ENCODE results near the gene SMC1B.

The SMC1B gene

DNA sequence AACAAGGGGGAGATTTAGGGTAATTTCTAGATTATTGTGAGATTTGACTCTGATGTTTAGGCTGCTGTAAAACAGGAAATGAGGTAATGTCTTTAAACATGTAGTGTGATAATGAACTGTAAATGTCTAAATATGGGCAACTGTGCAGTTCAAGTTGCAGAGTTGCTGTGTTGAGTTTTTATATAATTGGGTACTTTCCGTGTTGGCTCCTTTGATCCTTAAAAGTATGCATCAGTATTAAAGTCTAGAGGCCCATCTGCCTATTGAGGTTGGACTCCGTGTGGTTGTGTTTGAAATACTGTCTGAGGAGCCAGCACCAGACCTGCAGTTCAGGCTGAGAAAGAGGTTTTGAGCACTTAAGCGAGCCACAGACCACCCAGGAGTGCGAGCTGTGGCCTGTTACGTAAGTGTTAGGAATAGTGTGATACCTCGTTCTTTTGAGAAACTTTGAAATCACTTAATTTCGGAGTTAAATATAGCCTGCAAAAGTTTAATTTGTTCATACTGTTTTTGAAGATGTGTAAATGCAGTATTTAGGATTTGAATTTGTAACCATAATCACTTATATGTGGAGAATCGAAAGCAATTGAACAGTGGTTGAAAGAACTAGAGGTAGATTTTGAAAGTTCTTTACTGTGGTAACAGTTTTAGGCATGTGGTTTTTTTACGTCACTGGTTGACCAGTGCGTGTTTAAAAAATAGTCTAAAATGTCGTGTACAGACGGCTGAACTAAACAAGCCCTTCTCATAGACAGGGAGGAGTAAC is 94.7 kb downstream of the SMC1B start:
- DNase-seq: no peak

DNA sequence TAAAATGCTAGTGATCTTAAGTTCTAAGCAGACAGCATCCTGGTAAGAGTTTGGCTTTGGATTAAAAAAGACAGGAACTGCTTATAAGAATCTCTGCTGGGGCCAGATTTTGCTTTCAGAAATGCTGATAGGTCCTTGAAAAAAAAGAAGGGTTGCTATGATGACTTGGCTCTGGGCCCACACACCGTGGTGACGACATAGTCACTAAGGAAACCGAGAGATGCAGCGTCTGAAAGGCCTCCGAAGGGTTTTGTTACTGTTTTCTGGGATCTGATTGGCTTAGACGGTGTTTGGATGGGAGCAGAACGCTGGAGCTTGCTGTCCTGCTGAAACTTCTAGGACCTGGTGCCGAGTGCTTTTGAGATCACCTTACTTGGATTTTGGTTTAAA is 95.2 kb downstream of the SMC1B start:
- peak; percentile 52 for DNase-seq

DNA sequence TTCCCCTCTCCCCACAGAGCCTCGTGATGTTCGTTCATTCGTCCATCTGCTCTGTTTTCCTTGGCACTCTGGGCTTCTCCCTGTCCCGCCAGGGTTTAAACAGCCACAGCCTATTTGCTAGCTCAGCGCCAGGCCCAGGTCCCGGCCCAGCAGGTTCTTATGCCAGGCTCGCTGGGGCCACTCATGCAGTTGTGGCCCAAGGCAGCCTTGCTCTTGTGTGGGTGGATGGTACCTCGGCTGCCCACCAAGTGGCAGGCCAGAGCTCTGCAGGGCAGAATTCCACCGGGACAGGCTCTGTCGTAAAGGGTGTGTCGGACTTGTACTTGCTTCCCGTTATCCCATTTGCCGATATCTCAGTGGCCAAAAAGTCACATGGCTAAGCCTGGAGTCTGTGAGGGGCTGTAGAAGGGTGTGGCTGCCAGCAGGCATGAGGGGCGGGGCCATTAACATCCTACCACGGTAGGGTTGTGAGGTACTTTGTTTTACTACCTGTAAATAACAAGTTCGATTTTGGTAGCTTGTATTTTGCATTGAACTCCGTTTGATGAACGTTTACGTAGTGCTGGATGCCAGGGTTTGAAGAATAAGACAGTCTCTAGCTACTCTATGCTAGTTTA is 95.7 kb downstream of the SMC1B start:
- DNase-seq: peak; percentile 24

DNA sequence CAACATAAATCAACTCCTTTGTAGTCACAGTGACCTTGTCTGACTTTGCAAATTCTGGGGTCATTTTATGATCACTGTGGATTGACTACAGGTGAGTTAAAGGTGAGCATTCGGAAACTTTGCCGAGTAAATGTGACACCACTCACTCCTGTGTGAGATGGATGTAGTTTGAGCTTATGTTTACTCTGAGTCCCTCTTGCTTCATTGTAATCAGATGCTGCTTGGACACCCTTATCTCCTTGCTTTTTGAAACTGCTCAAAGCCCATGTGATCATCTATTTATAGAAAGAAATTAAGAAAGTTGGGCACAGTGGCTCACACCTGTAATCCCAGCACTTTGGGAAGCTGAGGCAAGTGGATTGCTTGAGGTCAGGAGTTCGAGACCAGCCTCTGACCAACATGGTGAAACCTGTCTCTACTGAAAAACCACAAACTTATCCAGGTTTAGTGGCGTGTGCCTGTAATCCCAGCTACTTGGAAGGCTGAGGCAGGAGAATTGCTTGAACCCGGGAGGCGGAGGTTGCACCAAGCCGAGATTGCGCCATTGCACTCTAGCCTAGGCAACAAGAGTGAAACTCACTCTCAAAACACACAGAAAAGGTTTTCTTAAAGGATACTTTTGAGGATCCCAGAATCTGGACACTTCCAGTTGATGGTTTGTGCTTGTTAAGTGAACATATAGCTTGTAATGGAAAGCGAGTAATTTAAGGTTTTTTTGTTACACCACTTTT is 96.4 kb downstream of the SMC1B start:
- DNase-seq: no peak

DNA sequence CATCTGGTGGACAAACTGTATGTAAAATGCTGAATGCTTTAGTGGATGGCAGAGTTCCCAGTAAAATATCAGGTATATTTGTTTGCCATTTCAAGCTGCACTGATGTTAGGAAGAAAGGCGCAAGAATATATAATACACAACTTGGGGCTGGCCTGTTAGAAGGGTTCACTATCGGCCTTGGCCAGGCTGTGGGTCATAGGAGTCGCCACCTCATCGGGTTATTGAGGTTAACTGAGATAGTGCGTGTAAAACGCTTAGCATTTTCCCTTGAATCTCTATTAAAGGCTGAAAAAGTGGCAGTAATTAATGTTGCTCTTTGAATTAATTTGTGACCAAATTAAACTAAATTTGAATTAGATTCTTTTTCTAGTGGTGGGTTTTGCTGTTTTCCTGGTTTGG is 98.6 kb downstream of the SMC1B start:
- no peak for DNase-seq

DNA sequence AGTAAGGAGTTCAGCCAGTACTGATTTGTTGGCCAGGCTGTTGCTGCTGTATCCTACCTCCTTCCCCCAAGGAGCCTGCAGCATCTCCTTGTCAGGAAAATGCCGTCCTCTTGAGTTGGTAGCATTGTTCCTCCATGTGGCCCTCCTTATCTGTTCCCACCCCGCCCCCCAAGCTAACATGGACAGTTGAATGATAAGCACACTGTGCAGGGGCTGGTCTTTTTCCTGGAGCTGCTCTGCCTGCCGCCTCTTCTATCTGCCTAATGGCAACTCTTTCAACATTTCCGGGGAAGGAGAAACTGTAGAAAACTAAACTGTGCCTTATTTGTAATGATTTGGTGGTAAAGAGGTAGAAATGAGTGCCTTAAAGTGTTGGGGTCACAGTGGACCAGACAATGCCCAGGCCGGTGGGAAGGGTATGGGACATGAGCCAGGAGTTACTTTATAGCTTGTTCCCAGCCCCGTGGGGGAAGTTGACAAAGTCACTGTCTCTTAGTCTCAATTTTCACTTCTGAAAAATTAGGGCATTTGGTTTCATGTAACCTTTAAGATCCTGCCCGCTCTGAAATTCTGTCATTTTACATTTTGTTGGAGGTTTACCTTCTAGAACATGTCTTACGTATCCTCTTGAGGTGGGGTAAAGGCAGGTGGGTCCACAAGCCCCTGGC is 99.2 kb downstream of the SMC1B start:
- DNase-seq: no peak

DNA sequence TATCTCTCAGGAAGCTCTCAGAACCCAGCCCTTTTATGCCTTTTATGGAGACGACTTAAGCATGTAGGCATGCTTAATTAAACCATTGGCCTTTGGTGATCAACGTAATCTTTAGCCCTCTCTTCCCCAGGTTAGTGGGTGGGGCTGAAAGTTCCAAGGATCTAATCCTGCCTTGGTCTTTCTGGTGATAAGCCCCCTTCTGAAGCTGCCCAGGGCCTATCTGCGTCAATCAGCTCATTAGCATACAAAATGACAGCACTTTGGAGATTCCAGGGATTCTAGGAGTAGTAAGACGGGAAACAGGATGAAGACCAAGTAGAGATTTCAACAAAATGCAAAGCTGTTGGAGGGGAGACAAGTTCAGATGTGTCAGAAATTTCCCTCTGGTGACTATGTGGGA is 100.5 kb downstream of the SMC1B start:
- DNase-seq: no peak

DNA sequence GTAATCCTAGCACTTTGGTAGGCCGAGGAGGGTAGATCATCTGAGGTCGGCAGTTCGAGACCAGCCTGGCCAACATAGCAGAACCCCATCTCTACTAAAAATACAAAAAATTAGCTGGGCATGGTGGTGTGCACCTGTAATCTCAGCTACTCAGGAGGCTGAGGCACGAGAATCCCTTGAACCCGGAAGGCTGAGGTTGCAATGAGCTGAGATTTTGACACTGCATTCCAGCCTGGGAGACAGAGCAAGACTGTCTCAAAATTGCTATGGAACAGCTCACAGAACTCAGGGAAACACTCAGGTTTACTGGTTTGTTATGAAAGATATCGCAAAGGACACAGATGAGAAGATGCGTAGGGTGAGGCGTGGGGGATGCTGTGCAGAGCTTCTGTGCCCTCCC is 101.0 kb downstream of the SMC1B start:
- no peak for DNase-seq

DNA sequence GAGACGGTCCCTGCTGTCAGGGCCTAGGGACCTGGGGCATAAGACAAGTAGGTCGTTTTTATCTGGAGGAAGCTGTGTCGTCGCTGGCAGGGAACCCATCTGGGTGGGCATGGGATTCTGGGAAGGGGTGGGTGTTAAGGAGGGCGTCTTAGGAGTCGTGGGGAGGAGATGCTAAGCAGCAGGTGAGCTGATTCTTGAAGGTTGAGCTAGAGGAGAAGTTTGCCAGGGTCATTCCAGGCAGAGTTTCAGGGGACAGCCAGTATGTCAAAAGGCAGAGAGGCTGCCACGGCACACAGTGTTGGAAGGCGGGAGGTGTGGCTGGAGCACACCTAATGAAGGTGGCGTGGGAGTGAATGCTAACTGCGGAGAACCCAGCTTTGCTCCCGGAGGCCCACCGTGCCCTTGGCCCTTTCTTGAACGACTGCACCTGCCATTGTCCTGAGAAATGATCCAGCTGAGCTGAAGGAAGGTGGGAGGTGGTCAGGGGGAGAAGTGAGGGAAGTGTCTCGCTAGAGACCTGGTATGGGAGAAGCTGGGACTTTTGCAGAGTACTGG is 102.3 kb downstream of the SMC1B start:
- DNase-seq: no peak

DNA sequence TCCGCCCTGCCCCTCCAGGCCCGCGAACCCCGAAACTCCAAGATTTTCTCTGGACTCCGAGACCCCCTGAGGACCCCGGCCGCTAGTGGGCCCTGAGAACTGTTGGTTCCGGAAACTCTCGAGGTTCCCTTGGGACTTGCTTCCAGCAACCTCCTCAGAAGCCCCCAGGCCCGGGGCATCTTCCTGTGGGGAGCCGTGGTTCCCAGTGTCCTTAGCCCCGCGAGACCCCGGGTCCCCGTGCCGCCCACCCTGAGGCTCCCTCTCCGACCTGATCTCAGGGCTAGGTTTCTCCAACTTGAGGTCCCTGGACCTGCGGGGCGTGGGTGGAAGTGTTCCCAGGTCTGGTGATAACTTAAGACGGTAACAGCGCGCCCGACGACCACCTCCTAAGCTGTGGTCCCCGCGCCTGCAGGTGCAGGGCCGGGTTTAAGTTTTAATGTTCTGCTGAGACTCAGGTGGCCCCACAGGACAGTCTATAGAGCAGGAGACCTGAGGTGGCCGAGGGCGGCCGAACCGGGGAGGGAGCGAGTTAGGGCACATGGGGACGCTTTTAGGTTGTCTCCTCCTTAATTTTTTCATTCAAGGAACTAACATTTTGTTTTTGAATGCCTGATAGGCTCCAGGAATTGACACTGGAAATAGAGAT is 102.9 kb downstream of the SMC1B start:
- DNase-seq: no peak

DNA sequence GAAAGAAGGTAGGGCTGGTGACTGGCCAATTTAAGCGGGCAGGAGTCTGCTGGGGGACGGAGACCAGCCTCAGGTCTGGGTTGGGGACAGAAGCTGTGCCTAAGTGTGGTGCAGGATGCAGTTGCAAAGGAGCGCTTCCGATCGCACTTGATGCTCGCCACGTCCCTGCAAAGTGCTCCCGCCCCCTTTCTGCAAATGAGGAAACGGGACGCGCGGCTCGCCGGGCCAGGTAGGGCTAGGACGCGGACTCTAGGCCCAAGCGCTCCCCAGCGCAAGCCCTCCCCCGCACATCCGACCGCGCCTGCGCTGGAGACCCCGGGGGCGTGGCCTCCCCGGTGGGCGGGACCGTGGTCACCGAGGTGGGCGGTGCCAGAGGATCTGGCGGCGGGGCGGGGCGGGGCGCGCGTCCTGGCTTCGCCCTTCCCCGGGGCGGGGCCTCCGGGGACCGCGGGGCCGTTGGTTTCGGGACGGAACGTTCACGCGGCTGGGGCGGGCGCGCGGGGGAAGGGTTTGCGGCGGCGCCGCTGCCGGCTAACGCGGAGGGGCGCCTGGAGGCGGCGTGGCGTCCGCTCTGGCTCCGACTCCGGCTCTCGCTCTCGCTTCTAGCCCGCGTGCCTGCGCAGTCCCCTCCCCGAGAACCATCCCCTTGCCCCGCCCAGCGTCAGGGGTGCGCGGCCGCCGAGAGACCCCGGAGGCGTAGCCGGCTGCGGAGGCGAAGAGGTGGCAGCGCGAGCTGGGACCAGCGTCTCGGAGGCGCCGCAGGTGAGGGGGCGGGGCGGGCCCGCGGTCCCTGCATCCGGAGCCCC is 103.8 kb downstream of the SMC1B start, which contains the start of gene FAM118A:
FAM118A (plus strand) TSS at position 513 of the 806 bp plus-strand sequence. CDS start 12,446 bp downstream, outside the sequence.
- peak; percentile 94 for DNase-seq

DNA sequence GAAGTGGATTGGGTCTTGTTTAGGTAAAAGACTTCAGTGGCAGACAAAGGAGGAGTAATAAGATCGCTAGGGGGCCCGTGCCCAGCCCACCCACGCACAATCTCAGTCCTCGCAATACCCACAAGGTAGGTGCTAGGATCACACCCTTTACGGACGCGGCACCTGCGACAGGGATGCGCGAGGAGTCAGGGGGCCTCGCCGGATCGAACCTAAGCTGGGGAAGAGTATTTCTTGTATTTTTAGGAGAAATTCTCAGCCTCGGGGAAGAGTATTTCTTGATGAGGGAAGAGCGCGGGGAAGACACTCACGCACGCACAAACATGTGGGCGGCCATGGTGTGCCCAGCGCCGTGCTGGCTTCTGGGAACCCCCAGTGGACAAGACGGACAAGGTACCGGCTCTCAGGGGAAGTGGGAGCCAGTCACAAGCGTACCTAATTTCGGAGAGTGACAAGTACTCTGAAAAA is 104.4 kb downstream of the SMC1B start:
- no peak for DNase-seq

DNA sequence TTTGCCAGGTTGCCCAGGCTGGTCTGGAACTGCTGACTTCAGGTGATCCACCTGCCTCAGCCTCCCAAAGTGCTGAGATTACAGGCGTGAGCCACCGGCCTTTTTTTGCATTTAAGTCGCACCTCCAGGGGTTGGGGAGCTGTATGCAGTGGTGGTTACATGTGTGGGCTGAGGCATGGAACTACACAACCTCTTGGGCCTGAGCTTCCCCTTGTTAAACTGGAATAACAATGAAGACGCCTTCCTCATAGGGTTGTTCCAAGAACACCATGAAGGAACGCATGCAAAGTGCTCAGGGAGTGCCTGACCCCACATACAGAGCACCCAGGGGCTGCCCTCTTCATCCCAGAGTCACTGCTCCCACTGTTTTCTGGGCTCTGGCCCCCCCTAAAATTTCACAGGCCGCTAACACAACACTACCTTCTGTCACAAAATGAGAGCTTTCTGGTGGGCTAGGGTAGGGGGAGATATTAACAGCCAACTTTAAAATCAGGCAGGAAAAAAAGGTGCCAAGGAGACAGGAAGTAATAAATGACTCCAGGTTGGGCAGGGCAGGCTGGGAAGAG is 104.9 kb downstream of the SMC1B start:
- DNase-seq: no peak

DNA sequence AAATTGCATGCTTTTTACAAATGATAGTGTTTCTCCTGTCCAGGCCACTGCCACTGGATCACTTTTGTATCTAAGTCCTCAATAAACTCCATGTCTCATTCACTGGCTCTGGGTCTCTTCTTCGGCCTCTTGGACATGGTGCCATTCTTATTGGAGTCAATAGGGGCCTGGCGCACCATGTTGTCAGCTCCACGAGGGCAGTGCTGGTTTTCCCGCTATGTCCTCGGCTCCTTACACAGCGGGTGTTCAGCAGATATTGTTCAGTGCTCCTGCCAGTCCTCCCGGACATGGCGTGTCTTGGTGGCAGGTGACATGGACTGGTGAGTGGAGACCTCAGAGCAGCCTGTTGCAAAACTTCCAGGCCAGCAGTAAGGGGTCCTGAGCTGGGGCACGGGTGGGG is 107.3 kb downstream of the SMC1B start:
- no peak for DNase-seq

DNA sequence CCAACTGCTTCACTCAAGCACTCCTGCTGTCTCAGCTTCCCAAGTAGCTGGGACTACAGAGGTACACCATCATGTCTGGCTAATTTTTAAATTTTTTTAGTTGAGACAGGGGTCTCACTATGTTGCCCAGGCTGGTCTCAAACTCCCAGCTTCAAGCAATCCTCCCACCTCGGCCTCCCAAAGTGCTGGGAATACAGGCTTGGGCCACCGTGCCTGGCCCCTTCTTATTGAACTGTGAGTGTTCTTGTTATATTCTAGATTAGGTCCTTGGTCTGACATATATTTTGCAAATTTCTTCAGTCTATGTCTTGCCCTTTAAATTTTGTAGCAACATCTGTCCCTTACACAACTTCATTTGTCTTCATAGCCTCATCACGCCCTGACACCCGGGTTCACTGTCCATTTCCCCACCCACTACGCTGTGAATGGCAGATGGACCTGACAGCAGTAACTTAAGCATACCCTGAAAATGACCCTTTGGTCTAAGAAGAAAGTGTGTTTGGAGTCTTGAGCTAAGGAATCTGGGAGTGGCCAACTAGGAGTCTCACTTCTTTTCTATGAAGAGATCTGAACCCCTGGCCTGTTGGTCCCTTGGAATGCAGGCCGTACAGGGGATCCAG is 107.8 kb downstream of the SMC1B start:
- no peak for DNase-seq

DNA sequence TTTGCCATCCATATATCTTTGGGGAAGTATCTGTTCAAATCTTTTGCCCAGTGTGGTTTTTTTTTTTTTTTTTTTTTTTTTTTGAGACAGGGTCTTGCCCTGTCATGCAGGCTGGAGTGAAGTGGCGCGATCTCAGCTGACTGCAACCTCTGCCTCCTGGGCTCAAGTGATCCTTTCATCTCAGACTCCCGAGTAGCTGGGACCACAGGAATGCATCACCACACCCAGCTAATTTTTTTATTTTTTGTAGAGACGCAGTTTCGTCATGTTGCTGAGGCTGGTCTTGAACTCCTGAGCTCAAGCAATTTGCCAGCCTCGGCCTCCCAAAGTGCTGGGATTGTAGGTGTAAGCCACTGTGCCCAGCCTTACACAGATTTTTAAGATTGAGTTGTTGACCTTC is 108.4 kb downstream of the SMC1B start:
- DNase-seq: no peak

DNA sequence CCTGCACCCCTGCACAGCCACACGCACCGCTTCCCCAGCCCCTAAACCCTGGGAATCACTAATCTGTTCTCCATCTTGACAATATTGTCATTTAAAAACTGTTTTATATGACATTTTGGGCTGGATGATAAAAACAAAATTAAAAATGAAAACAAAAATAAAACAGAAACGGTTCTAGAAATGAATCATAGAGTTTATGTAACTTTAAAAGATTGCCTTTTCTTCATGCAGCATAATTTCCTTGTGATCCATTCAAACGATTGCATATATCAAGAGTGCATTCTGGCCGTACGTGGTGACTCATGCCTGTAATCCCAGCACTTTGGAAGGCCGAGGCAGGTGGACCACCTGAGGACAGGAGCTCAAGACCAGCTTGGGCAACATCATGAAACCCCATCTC is 110.2 kb downstream of the SMC1B start:
- DNase-seq: no peak

DNA sequence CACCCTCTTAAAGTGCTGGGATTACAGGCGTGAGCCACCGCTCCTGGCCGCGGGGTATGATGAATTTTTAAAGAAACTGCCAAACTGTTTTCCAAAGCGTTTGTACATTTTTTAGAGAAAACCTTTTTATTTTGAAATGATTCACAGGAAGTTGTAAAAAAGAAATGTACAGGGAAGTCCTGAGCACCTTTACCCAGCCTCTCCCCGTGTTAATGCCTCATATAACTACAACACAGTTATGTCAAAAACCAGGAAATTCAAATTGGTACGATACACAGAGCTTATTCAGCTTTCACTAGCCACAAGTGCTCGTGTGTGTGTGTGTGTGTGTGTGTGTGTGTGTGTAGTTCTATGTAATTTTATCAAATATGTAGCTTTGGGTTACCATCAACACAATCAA is 110.6 kb downstream of the SMC1B start:
- DNase-seq: no peak

DNA sequence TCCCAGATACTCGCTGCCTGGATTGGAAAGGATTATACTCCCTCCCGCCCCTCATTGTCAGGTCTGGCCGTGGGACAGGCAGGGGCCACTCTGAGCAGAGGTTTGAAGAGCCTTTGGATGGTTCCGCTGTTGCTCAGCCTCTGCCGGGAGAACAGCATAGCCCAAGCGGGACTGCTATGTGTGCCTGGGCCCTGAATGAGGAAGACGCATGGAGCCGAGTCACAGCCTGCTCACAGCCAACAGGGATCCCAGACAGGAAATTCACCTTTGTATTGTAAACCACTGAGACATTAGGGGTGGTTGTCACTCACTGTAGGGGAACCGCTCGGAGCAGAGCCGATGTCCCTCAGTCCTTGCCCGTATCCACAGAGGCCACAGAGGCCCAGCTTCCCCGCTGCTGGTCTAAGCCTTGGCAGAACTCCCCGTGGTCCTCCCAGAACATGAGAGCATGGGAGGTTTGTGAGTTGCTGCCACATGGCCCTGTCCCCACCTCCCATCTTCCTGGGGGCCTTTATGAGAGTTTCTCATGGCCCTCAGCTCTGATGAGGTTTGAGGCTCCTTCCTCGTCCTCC is 114.4 kb downstream of the SMC1B start:
- no peak for DNase-seq

DNA sequence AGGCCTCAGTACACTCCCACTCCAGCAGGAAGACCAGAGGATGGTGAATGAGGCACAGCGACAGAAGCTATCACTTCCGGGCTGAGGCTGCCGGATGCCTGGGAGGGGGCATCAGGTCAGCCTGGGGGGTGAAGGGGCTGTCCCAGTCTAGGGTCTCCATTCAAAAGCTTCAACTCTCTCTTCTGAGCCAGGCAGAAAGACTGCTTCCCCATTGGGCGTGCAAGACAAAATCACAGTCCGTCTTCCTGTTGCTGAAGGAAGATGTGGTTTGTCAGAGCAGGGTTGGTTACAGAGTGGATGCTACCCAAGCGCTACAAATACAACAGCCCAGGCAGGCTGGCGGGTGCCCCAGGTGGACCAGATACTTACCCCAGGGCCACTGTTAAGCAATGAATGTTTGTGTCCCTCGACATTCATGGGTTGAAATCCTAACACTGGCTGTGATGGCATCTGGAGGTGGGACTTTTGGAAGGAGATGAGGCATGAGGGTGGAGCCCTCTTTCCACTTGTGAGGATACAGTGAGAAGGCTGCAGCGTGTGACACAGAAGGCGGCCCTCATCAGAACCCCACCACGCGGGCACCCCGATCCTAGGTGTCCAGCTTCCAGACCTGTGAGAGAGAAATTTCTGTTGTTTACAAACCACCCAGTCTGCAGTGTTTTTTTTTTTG is 116.6 kb downstream of the SMC1B start:
- no peak for DNase-seq
